ENCODE data around the gene TNS3. TPM values are rescaled to one million over a fixed set of nuclear protein-coding genes. Genes with fewer than 3 reads are reported as not detected.

The TNS3 gene
- total RNA-seq, 1 donor from 2014 or later, result 120 TPM

DNA sequence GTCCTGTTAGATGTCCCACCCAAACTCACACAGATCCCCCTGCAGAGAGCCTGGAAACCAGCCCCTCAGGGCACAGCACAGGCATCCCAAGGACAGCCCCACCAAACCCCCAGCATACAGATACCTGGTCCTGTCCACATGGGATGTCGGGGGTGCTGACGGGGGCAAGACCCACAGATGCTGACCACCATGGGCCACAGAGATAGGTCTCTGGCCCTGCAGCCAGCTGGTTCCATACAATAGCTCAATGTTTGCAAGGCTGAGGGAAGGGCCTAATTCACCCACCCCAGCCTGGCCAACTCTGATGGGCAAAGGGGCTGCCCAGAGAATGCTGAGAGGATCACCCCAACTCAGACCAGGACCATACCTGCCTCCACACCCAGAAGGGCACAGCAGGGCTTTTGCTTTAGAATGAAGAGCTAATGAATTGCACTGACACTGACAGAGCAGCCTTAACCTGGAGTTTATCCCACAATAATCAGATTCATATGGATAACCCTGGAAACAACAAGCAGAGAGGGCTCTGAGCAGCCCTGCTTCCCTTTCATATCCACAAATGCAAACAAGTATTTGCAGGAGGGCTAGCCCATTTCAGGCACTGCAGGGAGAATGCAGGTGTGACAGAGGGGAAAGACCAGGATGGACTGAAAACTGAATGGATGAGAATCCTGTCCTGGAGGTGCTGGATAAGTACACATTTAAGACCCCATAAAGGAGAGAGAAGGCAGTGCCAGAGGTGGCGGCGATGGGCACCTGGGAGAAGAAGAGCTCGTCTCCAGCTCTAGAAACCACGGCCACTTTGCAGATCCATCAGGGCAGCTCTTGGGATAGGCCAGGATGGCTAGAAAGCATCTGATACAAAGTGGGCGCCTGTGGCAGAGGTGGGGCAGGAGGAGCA is 126.7 kb downstream of the TNS3 start:
- Mint-ChIP-seq H3K9me3 (ENCODE audit: low read depth) (no peaks in the 10 kb centered on the region), H3K4me3 (ENCODE audit: low read depth) (no peak overlapping the region), H3K27ac (peak overlapping the region; percentile 45), H3K27me3 (no peaks in the 10 kb centered on the region), H3K36me3 (ENCODE audit: insufficient read depth) (no peaks in the 10 kb centered on the region), H3K4me1 (ENCODE audit: low read depth) (peaks cover 44% of the 10 kb centered on the region)
- TF ChIP-seq, protein P1, sequence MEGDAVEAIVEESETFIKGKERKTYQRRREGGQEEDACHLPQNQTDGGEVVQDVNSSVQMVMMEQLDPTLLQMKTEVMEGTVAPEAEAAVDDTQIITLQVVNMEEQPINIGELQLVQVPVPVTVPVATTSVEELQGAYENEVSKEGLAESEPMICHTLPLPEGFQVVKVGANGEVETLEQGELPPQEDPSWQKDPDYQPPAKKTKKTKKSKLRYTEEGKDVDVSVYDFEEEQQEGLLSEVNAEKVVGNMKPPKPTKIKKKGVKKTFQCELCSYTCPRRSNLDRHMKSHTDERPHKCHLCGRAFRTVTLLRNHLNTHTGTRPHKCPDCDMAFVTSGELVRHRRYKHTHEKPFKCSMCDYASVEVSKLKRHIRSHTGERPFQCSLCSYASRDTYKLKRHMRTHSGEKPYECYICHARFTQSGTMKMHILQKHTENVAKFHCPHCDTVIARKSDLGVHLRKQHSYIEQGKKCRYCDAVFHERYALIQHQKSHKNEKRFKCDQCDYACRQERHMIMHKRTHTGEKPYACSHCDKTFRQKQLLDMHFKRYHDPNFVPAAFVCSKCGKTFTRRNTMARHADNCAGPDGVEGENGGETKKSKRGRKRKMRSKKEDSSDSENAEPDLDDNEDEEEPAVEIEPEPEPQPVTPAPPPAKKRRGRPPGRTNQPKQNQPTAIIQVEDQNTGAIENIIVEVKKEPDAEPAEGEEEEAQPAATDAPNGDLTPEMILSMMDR (IDR thresholded peaks at IDR 0.05; ENCODE audit: unreplicated experiment), result no peak
- DNase-seq (ENCODE audit: low spot score, unreplicated experiment), result no peak

DNA sequence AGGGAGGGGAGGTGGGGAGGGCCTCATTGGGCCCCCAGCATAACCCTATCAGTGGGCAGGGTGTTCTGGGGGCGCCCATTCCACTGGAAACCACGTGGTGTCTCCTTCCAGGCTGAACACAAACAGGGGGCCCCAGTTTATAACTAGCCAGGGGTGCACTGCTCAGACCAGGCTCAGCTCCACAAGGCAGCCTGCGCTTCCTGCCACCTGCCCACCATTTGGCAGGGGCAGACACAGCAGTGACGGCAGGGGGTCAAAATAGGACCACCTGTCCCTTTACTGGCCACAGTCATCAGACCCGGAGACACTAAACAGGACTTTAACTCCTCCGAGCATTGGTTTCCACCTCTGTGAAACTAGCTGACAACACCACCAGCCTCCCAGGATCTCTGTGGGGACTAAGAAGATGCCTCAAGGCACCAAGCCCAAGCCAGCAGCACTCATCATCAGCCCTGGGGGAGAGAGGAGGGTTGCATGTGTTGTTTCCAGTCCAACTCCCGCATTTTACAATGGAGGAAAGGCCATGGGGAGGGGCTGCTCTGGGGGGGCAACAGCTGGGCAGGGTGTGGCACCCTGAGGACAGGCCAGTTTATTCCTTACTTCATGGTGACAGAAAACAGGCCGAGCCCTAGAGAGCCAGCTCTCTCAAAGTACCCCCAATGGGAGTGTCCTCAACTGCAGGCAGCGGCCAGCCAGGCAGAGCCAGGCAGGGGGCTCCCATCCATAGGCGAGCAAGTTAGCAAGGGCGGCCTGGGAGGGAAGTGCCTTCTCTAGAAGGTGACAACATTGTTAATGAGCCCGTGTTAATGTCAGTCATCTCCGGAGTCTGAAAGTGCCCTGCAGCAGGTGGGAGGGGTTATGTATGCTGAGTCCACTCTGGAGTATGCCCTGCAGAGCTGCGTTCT is 127.6 kb downstream of the TNS3 start:
- Mint-ChIP-seq H3K36me3 (ENCODE audit: insufficient read depth) (no peaks in the 10 kb centered on the region), H3K4me3 (ENCODE audit: low read depth) (no peak overlapping the region), H3K27ac (peak overlapping the region; percentile 45), H3K27me3 (no peaks in the 10 kb centered on the region), H3K4me1 (ENCODE audit: low read depth) (peaks cover 46% of the 10 kb centered on the region), H3K9me3 (ENCODE audit: low read depth) (no peaks in the 10 kb centered on the region)
- DNase-seq (ENCODE audit: low spot score, unreplicated experiment), result no peak
- TF ChIP-seq, protein P1 (IDR thresholded peaks at IDR 0.05; ENCODE audit: unreplicated experiment), result no peak

DNA sequence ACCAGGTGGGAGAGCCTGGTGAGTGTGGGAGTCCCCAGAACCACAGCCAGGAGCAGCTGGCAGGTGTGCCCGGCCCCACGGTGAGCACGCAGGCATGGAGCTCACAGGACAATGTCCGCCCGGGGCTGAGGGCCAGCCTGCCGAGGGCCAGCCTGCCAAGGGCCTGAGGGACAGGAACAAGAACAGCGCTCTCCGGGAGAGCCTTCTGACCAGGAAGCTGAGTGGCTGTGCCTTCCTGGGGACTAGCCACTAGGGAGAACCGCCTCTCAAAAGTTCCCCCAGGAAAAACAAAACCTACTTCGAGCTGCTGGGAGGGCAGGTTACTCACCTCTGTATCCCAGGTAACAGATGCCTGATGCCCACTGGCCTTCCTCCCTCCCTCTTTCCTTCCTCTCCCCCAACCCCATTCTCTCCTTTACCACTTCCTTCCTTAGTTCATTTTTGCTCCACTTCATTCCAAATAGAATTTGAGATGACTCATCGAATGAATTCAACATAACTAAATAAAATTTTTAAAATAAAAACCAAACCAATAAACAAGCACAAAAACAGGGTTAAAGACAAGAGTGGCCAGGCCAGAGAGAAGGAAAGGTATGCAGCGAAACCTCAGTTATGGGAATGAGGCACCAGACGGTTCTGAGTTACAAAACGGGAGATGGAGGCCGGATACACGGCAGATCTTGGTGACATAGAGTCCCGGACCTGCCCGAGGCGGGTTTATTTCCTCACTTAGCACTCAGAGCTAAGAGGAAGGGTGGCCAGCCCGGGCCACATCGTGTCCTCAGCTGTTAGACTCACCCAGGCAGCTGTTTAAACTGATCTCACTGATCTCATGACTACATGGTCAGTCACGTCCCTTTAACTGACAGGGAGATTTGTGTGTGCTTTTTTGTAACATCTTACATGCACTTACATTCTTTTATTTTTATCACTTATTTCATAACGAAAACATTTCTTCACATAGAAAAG is 128.5 kb downstream of the TNS3 start:
- Mint-ChIP-seq H3K9me3 (ENCODE audit: low read depth) (no peaks in the 10 kb centered on the region), H3K4me3 (ENCODE audit: low read depth) (no peak overlapping the region), H3K27ac (peak overlapping the region; percentile 24), H3K36me3 (ENCODE audit: insufficient read depth) (peaks cover 2% of the 10 kb centered on the region), H3K4me1 (ENCODE audit: low read depth) (peaks cover 50% of the 10 kb centered on the region), H3K27me3 (no peaks in the 10 kb centered on the region)
- DNase-seq (ENCODE audit: low spot score, unreplicated experiment), result no peak
- TF ChIP-seq, protein P1 (IDR thresholded peaks at IDR 0.05; ENCODE audit: unreplicated experiment), result no peak

DNA sequence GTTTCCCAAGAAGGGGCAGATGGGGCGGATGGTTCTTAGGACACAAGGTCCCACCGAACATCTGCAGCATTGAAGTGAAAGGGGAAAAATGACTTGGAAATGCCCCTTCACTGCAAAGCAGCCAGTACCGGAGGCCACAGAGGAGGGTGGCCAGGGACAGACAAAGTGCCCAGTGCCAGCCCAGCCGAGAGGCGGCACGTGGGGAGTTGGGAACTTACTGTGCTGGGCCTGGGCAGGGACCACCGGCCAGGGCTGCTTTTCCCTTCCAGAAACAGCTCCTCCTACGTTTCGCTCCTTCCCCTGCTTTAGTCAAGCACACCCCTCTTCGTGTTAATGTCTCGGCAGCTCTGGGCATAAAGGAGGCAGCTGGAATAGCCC is 129.2 kb downstream of the TNS3 start:
- H3K4me1 Mint-ChIP-seq (ENCODE audit: low read depth), result peaks cover 52% of the 10 kb centered on the region
- H3K4me3 Mint-ChIP-seq (ENCODE audit: low read depth), result no peak overlapping the region
- DNase-seq (ENCODE audit: low spot score, unreplicated experiment), result no peak
- TF ChIP-seq, protein P1 (IDR thresholded peaks at IDR 0.05; ENCODE audit: unreplicated experiment), result no peak
- no peaks in the 10 kb centered on the region for H3K27me3 Mint-ChIP-seq
- H3K9me3 Mint-ChIP-seq (ENCODE audit: low read depth), result no peaks in the 10 kb centered on the region
- H3K36me3 Mint-ChIP-seq (ENCODE audit: insufficient read depth), result peaks cover 2% of the 10 kb centered on the region
- H3K27ac Mint-ChIP-seq, result no peak overlapping the region

Measured in progenitor cell of endocrine pancreas (in vitro differentiated cells).